OCI-LY1 (cell line): ENCODE results near the gene CRYGB.
"Not testable (repeated sequence)": the region's sequence is repeated elsewhere in the genome, so short reads cannot be mapped to it uniquely, and the experiment has no call there.

Source experiments
- H2AFZ ChIP-seq: fragments of 200-600 bp; sonication (generic), shearing (Covaris generic); 2 replicates; pipeline ENCODE4 v1.6.0; 2014; ENCODE audit warnings: antibody characterized with exemption, mild to moderate bottlenecking, low read length
- H3F3A ChIP-seq: fragments of 200-600 bp; sonication (generic), shearing (Covaris generic); 2 replicates; pipeline ENCODE4 v1.6.0; 2014; ENCODE audit warnings: mild to moderate bottlenecking, antibody characterized with exemption, low read length, moderate library complexity; ENCODE audit not compliant: insufficient read depth
- H3K27ac ChIP-seq: fragments of 200-600 bp; sonication (generic); 2 replicates; pipeline ENCODE4 v1.5.1; 2014; ENCODE audit warnings: low read length, mixed run types, mild to moderate bottlenecking, low read depth; ENCODE audit not compliant: poor library complexity, severe bottlenecking
- H3K27me3 ChIP-seq: fragments of 200-600 bp; sonication (generic); 2 replicates; pipeline ENCODE4 v1.6.0; 2014; ENCODE audit warnings: antibody characterized with exemption, mild to moderate bottlenecking, low read length, moderate library complexity; ENCODE audit not compliant: insufficient read depth
- H3K36me3 ChIP-seq: fragments of 200-600 bp; sonication (generic); 2 replicates; pipeline ENCODE4 v1.6.1; 2014; ENCODE audit warnings: mild to moderate bottlenecking, antibody characterized with exemption, low read length, moderate library complexity, mixed read lengths; ENCODE audit not compliant: insufficient read depth
- H3K4me1 ChIP-seq: fragments of 200-600 bp; sonication (generic); 2 replicates; pipeline ENCODE4 v1.5.1; 2014; ENCODE audit warnings: mild to moderate bottlenecking, low read length, moderate library complexity; ENCODE audit not compliant: insufficient read depth, severe bottlenecking
- H3K4me2 ChIP-seq: fragments of 200-600 bp; sonication (generic), shearing (Covaris generic); 2 replicates; pipeline ENCODE4 v1.6.1; 2014; ENCODE audit warnings: low read length
- H3K4me3 ChIP-seq: fragments of 200-600 bp; sonication (generic); 2 replicates; pipeline ENCODE4 v1.5.1; 2014; ENCODE audit warnings: low read length, low read depth, mild to moderate bottlenecking, mixed read lengths; ENCODE audit not compliant: poor library complexity, severe bottlenecking
- H3K79me2 ChIP-seq: fragments of 200-600 bp; shearing (Covaris generic); 2 replicates; pipeline ENCODE4 v1.6.1; 2016; ENCODE audit warnings: mixed run types, low read length, mixed read lengths; ENCODE audit not compliant: insufficient read depth
- H3K9ac ChIP-seq: fragments of 200-600 bp; sonication (generic), shearing (Covaris generic); 2 replicates; pipeline ENCODE4 v1.6.1; 2014; ENCODE audit warnings: mild to moderate bottlenecking, low read length, mixed read lengths
- H3K9me2 ChIP-seq: fragments of 200-600 bp; sonication (generic), shearing (Covaris generic); 2 replicates; pipeline ENCODE4 v1.6.1; 2014; ENCODE audit warnings: low read depth, mild to moderate bottlenecking, low read length, mixed read lengths
- H3K9me3 ChIP-seq: fragments of 200-600 bp; shearing (Covaris generic); 2 replicates; pipeline ENCODE4 v1.6.1; 2014; ENCODE audit warnings: low read length, mixed read lengths
- H4K20me1 ChIP-seq: fragments of 200-600 bp; sonication (generic), shearing (Covaris generic); 2 replicates; pipeline ENCODE4 v1.6.0; 2016; ENCODE audit warnings: mild to moderate bottlenecking, low read length; ENCODE audit not compliant: insufficient read depth
- EZH2 ChIP-seq: fragments of 200-600 bp; sonication (generic), shearing (Covaris generic); IDR thresholded peaks from 2 replicates; pipeline ENCODE4 v1.8.0; 2017; ENCODE audit warnings: borderline replicate concordance, mixed run types, mild to moderate bottlenecking, antibody characterized with exemption, low read length, moderate library complexity, mixed read lengths
- TF ChIP-seq, protein P1 (sequence below): fragments of 200-600 bp; sonication (generic), shearing (Covaris generic); IDR thresholded peaks from 2 replicates; pipeline ENCODE4 v1.5.1; 2017; ENCODE audit warnings: mild to moderate bottlenecking, antibody characterized with exemption, low read length, moderate library complexity, mixed read lengths

CRYGB gene

DNA sequence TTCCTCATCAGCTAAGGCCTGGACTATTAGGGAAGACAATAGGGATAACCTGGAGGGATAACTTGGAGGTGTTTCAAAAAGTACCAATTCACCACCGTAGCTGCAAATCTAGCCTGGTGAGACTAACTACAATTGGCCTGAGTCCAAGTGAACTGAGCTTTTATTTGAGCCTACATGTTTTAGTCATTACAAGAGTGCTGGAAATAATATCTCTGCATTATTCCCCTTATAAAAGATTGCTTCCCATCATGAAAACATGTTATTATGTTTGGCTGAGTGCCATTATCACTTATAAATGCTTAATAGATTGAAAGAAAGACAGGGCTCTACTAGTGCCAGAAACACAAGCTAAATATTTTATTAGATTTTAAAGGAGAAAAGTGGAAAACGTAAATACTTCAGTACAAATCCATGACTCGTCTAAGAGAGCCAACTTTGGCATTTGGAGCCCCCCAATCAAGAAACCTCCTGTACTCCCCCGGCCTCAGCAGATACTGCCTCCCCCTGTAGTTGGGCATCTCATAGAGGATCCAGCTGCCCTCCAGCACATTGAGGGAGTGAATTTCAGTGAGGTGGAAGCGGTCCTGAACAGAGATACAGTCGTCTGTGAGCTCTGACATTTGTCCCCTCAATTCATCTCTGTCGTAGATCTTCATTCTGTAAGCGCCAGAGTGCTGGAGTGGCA is 3.6 kb downstream of the CRYGB start:
- Histone ChIP-seq H3K9me3 (no peaks in the 10 kb centered on the region), H3K36me3 (no peaks in the 10 kb centered on the region), H3K9me2 (no peaks in the 10 kb centered on the region), H3K27me3 (no peaks in the 10 kb centered on the region), H2AFZ (no peak overlapping the region), H3K4me2 (no peak overlapping the region), H3K79me2 (no peaks in the 10 kb centered on the region), H3K4me3 (no peak overlapping the region), H3K27ac (no peak overlapping the region), H3K9ac (no peak overlapping the region), H4K20me1 (no peaks in the 10 kb centered on the region), H3K4me1 (no peaks in the 10 kb centered on the region), H3F3A (no peaks in the 10 kb centered on the region)
- TF ChIP-seq EZH2 = no peak
- TF ChIP-seq, protein P1, sequence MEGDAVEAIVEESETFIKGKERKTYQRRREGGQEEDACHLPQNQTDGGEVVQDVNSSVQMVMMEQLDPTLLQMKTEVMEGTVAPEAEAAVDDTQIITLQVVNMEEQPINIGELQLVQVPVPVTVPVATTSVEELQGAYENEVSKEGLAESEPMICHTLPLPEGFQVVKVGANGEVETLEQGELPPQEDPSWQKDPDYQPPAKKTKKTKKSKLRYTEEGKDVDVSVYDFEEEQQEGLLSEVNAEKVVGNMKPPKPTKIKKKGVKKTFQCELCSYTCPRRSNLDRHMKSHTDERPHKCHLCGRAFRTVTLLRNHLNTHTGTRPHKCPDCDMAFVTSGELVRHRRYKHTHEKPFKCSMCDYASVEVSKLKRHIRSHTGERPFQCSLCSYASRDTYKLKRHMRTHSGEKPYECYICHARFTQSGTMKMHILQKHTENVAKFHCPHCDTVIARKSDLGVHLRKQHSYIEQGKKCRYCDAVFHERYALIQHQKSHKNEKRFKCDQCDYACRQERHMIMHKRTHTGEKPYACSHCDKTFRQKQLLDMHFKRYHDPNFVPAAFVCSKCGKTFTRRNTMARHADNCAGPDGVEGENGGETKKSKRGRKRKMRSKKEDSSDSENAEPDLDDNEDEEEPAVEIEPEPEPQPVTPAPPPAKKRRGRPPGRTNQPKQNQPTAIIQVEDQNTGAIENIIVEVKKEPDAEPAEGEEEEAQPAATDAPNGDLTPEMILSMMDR = no peak

DNA sequence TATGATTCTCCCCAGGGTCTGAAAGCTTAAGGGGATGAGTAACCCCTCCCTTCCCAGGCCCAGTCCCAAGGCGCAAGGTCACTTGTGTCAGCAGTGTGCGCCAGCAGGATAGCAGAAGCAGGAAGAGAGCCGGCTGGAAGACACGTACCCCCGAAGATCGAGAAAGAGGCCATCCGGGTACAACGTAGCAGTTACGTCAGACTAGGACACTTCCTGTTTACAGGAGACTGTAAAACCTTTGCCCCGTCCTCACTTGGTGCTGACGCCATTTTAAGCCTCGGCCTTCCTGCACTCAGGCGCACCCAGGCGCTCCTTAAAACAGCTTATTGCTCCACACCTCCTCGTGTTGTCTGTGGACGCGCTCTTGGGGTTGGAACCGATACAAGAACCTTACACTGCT is 6.5 kb downstream of the CRYGB start:
- Histone ChIP-seq H3K9me3 (no peaks in the 10 kb centered on the region), H3K79me2 (no peaks in the 10 kb centered on the region), H3K9ac (no peak overlapping the region), H3K27me3 (no peaks in the 10 kb centered on the region), H4K20me1 (no peaks in the 10 kb centered on the region), H3K4me2 (no peak overlapping the region), H2AFZ (no peak overlapping the region), H3K36me3 (no peaks in the 10 kb centered on the region), H3K4me1 (no peaks in the 10 kb centered on the region), H3F3A (no peaks in the 10 kb centered on the region), H3K27ac (no peak overlapping the region), H3K9me2 (no peaks in the 10 kb centered on the region), H3K4me3 (no peak overlapping the region)
- TF ChIP-seq, protein P1 = no peak
- TF ChIP-seq EZH2 = no peak

DNA sequence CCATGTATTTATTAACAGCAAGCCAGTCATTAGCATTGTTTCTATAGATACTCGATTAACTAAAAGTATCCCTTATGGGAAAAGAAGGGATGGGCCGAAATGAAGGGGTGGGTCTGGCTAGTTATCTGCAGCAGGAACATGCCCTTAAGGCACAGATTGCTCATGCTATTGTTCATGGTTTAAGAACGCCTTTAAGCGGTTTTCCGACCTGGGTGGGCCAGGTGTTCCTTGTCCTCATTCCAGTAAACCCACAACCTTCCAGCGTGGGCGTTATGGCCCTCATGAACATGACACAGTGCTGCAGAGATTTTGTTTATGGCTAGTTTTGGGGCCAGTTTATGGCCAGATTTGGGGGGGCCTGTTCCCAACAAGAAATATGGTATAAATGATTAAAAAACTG is 7.6 kb downstream of the CRYGB start:
- H3K4me2 ChIP-seq, H4K20me1 ChIP-seq, H3K9me3 ChIP-seq, H3K36me3 ChIP-seq, H3K9me2 ChIP-seq, H3K4me3 ChIP-seq, H3K79me2 ChIP-seq, H3K9ac ChIP-seq, H3F3A ChIP-seq, H2AFZ ChIP-seq, H3K4me1 ChIP-seq, H3K27me3 ChIP-seq, H3K27ac ChIP-seq: not testable (repeated sequence)

DNA sequence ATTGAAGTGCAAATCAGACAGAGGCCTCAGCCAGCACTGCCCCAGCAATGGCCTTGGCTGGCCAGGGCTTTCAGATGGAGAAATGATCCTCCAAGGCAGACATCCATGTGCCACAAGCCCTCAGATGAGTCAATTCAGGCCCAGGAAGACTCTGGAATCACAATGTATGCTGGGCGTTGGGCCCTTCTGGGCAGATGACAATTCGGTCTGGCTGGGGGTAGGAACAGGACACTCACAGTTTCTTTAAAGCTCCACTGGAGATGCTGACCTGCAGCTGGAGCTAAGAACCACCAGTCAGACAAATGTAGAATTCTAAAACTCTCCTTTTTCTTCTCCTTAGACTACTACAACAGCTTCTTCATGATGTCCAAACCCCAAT is 9.3 kb downstream of the CRYGB start:
- Histone ChIP-seq H3K9ac (no peak overlapping the region), H3K9me3 (no peaks in the 10 kb centered on the region), H3K36me3 (no peaks in the 10 kb centered on the region), H3K4me2 (no peak overlapping the region), H3K4me1 (no peaks in the 10 kb centered on the region), H3K27me3 (no peaks in the 10 kb centered on the region), H2AFZ (no peak overlapping the region), H4K20me1 (no peaks in the 10 kb centered on the region), H3K27ac (no peak overlapping the region), H3F3A (no peaks in the 10 kb centered on the region), H3K79me2 (no peaks in the 10 kb centered on the region), H3K4me3 (no peak overlapping the region), H3K9me2 (no peaks in the 10 kb centered on the region)
- TF ChIP-seq EZH2 = no peak
- TF ChIP-seq, protein P1 = no peak
